ENCODE measurements around the gene SLC25A33. TPM values are rescaled to one million over a fixed set of nuclear protein-coding genes. Genes with fewer than 3 reads are reported as not detected.

Gene SLC25A33
- 1 to 10 TPM; 4.1 to 4.4 TPM for total RNA-seq

GRCh38 chr1:9539165-9539828 lies at the start of gene SLC25A33:
Gene SLC25A33 (plus strand): TSS chr1:9539465. CDS start chr1:9539692, 227 bp downstream.
- peak within 1 kb of the TSS; percentile 88 for H3K27ac Mint-ChIP-seq
- DNase-seq (peak; percentile 98), ATAC-seq (peak; percentile 97)
- H3K36me3 Mint-ChIP-seq (ENCODE audit: low read depth) = peaks cover 11% of the 10 kb centered on the region
- peak within 1 kb of the TSS; percentile 86 for H3K4me3 Mint-ChIP-seq
- peaks cover 35% of the 10 kb centered on the region for H3K4me1 Mint-ChIP-seq (ENCODE audit: low read depth)
- no peaks in the 10 kb centered on the region for H3K27me3 Mint-ChIP-seq (ENCODE audit: low read depth)
- CTCF ChIA-PET = interaction anchor here (0.9 kb wide), 2 partner anchors 23 to 249 kb away, joined by 3 to 4 read pairs; no protein-coding TSS in a partner anchor
- no peaks in the 10 kb centered on the region for H3K9me3 Mint-ChIP-seq (ENCODE audit: insufficient read depth)
- POLR2A ChIA-PET = interaction anchor here (1.2 kb wide), 1 partner anchor 91 kb away, joined by 3 read pairs; no protein-coding TSS in a partner anchor

GRCh38 chr1:9490605-9491339 lies 48.5 kb upstream of the SLC25A33 start:
- H3K36me3 Mint-ChIP-seq (ENCODE audit: low read depth) = no peaks in the 10 kb centered on the region
- peaks cover 11% of the 10 kb centered on the region for H3K4me1 Mint-ChIP-seq (ENCODE audit: low read depth)
- no peak overlapping the region for H3K4me3 Mint-ChIP-seq
- no peaks in the 10 kb centered on the region for H3K9me3 Mint-ChIP-seq (ENCODE audit: insufficient read depth)
- peak; percentile 71 for ATAC-seq
- DNase-seq = peak; percentile 85
- CTCF ChIA-PET = interaction anchor here (0.8 to 5.6 kb wide), 38 partner anchors 9 to 669 kb away, joined by 3 to 68 read pairs (median 4); partner anchors contain the start of gene H6PD
- no peak overlapping the region for H3K27ac Mint-ChIP-seq
- POLR2A ChIA-PET = no interaction called here
- peaks cover 2% of the 10 kb centered on the region for H3K27me3 Mint-ChIP-seq (ENCODE audit: low read depth)

DNA sequence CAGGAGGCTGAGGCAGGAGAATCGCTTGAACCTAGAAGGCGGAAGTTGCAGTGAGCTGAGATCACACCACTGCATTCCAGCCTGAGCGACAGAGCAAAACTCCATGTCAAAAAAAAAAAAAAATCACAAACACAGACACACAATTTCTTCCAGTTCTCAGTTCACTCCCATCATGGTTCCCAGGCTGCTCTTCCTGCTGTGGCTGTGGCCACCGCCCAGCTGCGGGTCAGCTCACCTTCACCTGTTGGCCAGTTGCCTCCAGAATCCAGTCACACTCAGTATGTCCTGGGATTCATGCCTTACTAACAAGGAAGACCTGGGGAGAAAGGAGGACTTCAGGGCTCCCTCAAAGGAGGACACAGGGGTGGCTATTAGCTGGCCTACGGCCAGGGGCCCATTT lies 45.9 kb upstream of the SLC25A33 start:
- Mint-ChIP-seq H3K9me3 (ENCODE audit: insufficient read depth) (no peaks in the 10 kb centered on the region), H3K36me3 (ENCODE audit: low read depth) (no peaks in the 10 kb centered on the region), H3K27ac (no peak overlapping the region), H3K27me3 (ENCODE audit: low read depth) (peaks cover 7% of the 10 kb centered on the region), H3K4me3 (no peak overlapping the region), H3K4me1 (ENCODE audit: low read depth) (peaks cover 11% of the 10 kb centered on the region)
- ChIA-PET CTCF (interaction anchor here (3.5 kb wide), 2 partner anchors 81 to 204 kb away, joined by 23 to 71 read pairs; no protein-coding TSS in a partner anchor), POLR2A (interaction anchor here (0.9 kb wide), 1 partner anchor 210 kb away, joined by 3 read pairs; no protein-coding TSS in a partner anchor)
- ATAC-seq (no peak), DNase-seq (no peak)

GRCh38 chr1:9494936-9495758 lies 44.1 kb upstream of the SLC25A33 start:
- Mint-ChIP-seq H3K27ac (peak overlapping the region; percentile 8), H3K4me3 (peak overlapping the region; percentile 70), H3K36me3 (ENCODE audit: low read depth) (no peaks in the 10 kb centered on the region), H3K9me3 (ENCODE audit: insufficient read depth) (no peaks in the 10 kb centered on the region), H3K4me1 (ENCODE audit: low read depth) (peaks cover 11% of the 10 kb centered on the region), H3K27me3 (ENCODE audit: low read depth) (peaks cover 10% of the 10 kb centered on the region)
- ChIA-PET POLR2A (no interaction called here), CTCF (interaction anchor here (0.7 to 3.9 kb wide), 34 partner anchors 9 to 251 kb away, joined by 3 to 71 read pairs (median 3); partner anchors contain the start of gene TMEM201)
- ATAC-seq (peak; percentile 86), DNase-seq (peak; percentile 74)

DNA sequence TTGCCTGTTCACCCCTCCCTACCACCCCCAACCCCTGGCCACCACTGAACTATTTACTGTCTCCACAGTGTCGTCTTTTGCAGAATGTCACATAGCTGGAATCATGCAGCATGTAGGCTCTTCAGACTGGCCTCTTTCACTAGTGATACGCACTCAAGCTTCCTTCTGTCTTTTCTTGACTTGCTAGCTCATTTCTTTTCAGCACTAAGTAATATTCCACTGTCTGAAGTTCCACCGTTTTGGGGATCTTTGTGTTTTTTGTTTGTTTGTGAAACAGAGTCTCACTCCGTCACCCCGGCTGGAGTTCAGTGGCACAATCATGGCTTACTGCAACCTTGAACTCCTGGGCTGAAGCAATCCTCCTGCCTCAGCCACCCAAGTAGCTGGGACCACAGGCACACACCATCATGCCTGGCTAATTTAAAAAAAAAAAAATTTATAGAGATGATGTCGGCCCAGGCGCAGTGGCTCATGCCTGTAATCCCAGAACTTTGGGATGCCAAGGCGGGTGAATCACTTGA lies 43.4 kb upstream of the SLC25A33 start:
- peaks cover 12% of the 10 kb centered on the region for H3K27me3 Mint-ChIP-seq (ENCODE audit: low read depth)
- no peaks in the 10 kb centered on the region for H3K9me3 Mint-ChIP-seq (ENCODE audit: insufficient read depth)
- no peaks in the 10 kb centered on the region for H3K36me3 Mint-ChIP-seq (ENCODE audit: low read depth)
- H3K4me3 Mint-ChIP-seq = no peak overlapping the region
- peaks cover 11% of the 10 kb centered on the region for H3K4me1 Mint-ChIP-seq (ENCODE audit: low read depth)
- ChIA-PET POLR2A (no interaction called here), CTCF (interaction anchor here (0.6 to 3.9 kb wide), 31 partner anchors 10 to 376 kb away, joined by 3 to 71 read pairs (median 3); no protein-coding TSS in a partner anchor)
- no peak overlapping the region for H3K27ac Mint-ChIP-seq
- DNase-seq (no peak), ATAC-seq (no peak)

GRCh38 chr1:9500756-9501754 lies 38.2 kb upstream of the SLC25A33 start:
- ChIA-PET CTCF (interaction anchor here (0.6 to 1.6 kb wide), 3 partner anchors 10 to 640 kb away, joined by 3 to 5 read pairs (median 3); no protein-coding TSS in a partner anchor), POLR2A (no interaction called here)
- peaks cover 15% of the 10 kb centered on the region for H3K27me3 Mint-ChIP-seq (ENCODE audit: low read depth)
- no peaks in the 10 kb centered on the region for H3K9me3 Mint-ChIP-seq (ENCODE audit: insufficient read depth)
- ATAC-seq (no peak), DNase-seq (no peak)
- no peak overlapping the region for H3K27ac Mint-ChIP-seq
- no peak overlapping the region for H3K4me3 Mint-ChIP-seq
- no peaks in the 10 kb centered on the region for H3K4me1 Mint-ChIP-seq (ENCODE audit: low read depth)
- no peaks in the 10 kb centered on the region for H3K36me3 Mint-ChIP-seq (ENCODE audit: low read depth)

- POLR2A ChIA-PET = no interaction called here
Observed at GRCh38 chr1:9503001-9503675, 36.1 kb upstream of the SLC25A33 start.

GRCh38 chr1:9505143-9505542 lies 34.1 kb upstream of the SLC25A33 start:
- H3K27ac Mint-ChIP-seq = no peak overlapping the region
- H3K36me3 Mint-ChIP-seq (ENCODE audit: low read depth) = no peaks in the 10 kb centered on the region
- POLR2A ChIA-PET = no interaction called here
- no peaks in the 10 kb centered on the region for H3K4me1 Mint-ChIP-seq (ENCODE audit: low read depth)
- ATAC-seq (no peak), DNase-seq (no peak)
- no peaks in the 10 kb centered on the region for H3K9me3 Mint-ChIP-seq (ENCODE audit: insufficient read depth)
- no peak overlapping the region for H3K4me3 Mint-ChIP-seq
- H3K27me3 Mint-ChIP-seq (ENCODE audit: low read depth) = peaks cover 11% of the 10 kb centered on the region
- CTCF ChIA-PET = no interaction called here

More at GRCh38 chr1:9503001-9503675, 36.1 kb upstream of the SLC25A33 start:
- peaks cover 12% of the 10 kb centered on the region for H3K27me3 Mint-ChIP-seq (ENCODE audit: low read depth)
- ATAC-seq (no peak), DNase-seq (no peak)
- CTCF ChIA-PET = no interaction called here
- H3K27ac Mint-ChIP-seq = no peak overlapping the region
- no peaks in the 10 kb centered on the region for H3K4me1 Mint-ChIP-seq (ENCODE audit: low read depth)
- H3K4me3 Mint-ChIP-seq = no peak overlapping the region
- H3K9me3 Mint-ChIP-seq (ENCODE audit: insufficient read depth) = no peaks in the 10 kb centered on the region
- H3K36me3 Mint-ChIP-seq (ENCODE audit: low read depth) = no peaks in the 10 kb centered on the region

DNA sequence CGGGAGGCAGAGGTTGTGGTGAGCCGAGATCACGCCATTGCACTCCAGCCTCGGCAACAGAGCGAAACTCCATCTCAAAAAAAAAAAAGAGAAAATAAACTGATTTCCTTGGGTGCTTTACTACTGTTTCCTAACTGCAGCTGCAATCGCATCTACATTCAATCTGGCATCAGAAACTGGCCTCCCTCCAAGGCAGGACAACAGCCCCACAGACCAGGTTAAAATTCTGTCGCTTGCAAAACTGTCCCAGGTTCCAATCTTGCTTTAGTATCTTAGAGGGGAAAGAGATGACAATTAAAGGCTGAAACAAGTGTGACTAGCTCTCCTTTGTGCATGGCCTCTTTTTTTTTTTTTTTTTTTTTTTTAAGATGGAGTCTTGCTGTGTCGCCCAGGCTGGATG lies 32.4 kb upstream of the SLC25A33 start:
- Mint-ChIP-seq H3K27me3 (ENCODE audit: low read depth) (peaks cover 7% of the 10 kb centered on the region), H3K27ac (no peak overlapping the region), H3K4me3 (no peak overlapping the region), H3K36me3 (ENCODE audit: low read depth) (no peaks in the 10 kb centered on the region), H3K4me1 (ENCODE audit: low read depth) (no peaks in the 10 kb centered on the region), H3K9me3 (ENCODE audit: insufficient read depth) (no peaks in the 10 kb centered on the region)
- ATAC-seq (no peak), DNase-seq (no peak)
- ChIA-PET POLR2A (no interaction called here), CTCF (interaction anchor here (2.7 kb wide), 1 partner anchor 11 kb away, joined by 7 read pairs; no protein-coding TSS in a partner anchor)

DNA sequence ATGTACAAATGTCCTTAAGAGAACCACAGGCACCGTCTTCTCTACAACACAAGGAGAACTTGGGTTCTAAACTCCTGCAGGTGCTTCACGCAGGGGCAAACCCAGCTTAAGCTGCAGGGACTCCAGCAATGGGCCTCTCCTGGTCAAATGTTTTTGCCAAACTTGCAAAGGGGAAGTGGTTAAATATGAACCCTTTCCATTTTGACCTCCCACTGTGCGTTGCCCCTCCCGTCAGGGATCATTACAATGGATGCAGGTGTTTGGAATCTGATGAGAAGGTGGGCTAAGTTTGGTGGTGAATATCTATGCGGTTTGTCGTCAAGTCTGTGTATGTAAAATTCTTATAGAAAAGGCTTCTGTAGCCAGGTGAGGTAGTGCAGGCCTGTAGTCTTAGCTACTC lies 29.1 kb upstream of the SLC25A33 start:
- POLR2A ChIA-PET = no interaction called here
- H3K4me3 Mint-ChIP-seq = no peak overlapping the region
- ATAC-seq = no peak

More for the DNA sequence above, 29.1 kb upstream of the SLC25A33 start:
- Mint-ChIP-seq H3K9me3 (ENCODE audit: insufficient read depth) (no peaks in the 10 kb centered on the region), H3K36me3 (ENCODE audit: low read depth) (no peaks in the 10 kb centered on the region), H3K4me1 (ENCODE audit: low read depth) (no peaks in the 10 kb centered on the region), H3K27ac (no peak overlapping the region), H3K27me3 (ENCODE audit: low read depth) (peaks cover 4% of the 10 kb centered on the region)
- CTCF ChIA-PET = no interaction called here
- no peak for DNase-seq

Data from activated CD8-positive, alpha-beta T cell treated with anti-CD3 and anti-CD28 coated beads, Interleukin-2, amount 10 ng/mL, durations not matched to agents 7 days and 5 days (primary cell).